KMS-11 (cell line): ENCODE measurements around the gene BTN1A1.

Experiments
- H2AFZ ChIP-seq: fragments of 200-600 bp; sonication (generic); 2 replicates; pipeline ENCODE4 v1.6.1; 2016; ENCODE audit warnings: antibody characterized with exemption, mixed run types, low read depth
- H3K27ac ChIP-seq: fragments of 200-600 bp; sonication (generic); 2 replicates; pipeline ENCODE4 v1.6.1; 2016; ENCODE audit warnings: mild to moderate bottlenecking, mixed run types
- H3K27me3 ChIP-seq: fragments of 200-600 bp; sonication (generic); 2 replicates; pipeline ENCODE4 v1.6.1; 2017; ENCODE audit warnings: mild to moderate bottlenecking, low read depth, mixed run types, moderate library complexity; ENCODE audit not compliant: insufficient read depth
- H3K36me3 ChIP-seq: fragments of 200-600 bp; sonication (generic); 2 replicates; pipeline ENCODE4 v1.6.1; 2017; ENCODE audit warnings: mild to moderate bottlenecking, mixed run types; ENCODE audit not compliant: insufficient read depth
- H3K4me1 ChIP-seq: fragments of 200-600 bp; sonication (generic); 2 replicates; pipeline ENCODE4 v1.6.1; 2016; ENCODE audit warnings: mild to moderate bottlenecking, low read depth, mixed run types; ENCODE audit not compliant: poor library complexity, severe bottlenecking
- H3K4me2 ChIP-seq: fragments of 200-600 bp; sonication (generic); 2 replicates; pipeline ENCODE4 v1.7.0; 2016; ENCODE audit warnings: mild to moderate bottlenecking, mixed run types
- H3K4me3 ChIP-seq: fragments of 200-600 bp; sonication (generic); IDR thresholded peaks from 2 replicates; pipeline ENCODE4 v1.6.1; 2017; ENCODE audit warnings: low read depth, low read length, mixed read lengths; ENCODE audit not compliant: insufficient read depth
- H3K79me2 ChIP-seq: fragments of 200-600 bp; sonication (generic); 2 replicates; pipeline ENCODE4 v1.6.1; 2016; ENCODE audit warnings: low read depth, mixed run types; ENCODE audit not compliant: insufficient read depth
- H3K9ac ChIP-seq: fragments of 200-600 bp; sonication (generic); 2 replicates; pipeline ENCODE4 v1.6.1; 2016; ENCODE audit warnings: mild to moderate bottlenecking, mixed run types
- H4K20me1 ChIP-seq: fragments of 200-600 bp; sonication (generic); 2 replicates; pipeline ENCODE4 v1.6.1; 2016; ENCODE audit warnings: mild to moderate bottlenecking, mixed run types; ENCODE audit not compliant: insufficient read depth
- CTCF ChIP-seq: fragments of 200-600 bp; sonication (generic); conservative IDR thresholded peaks from 2 replicates; pipeline ENCODE4 v1.6.1; 2017; ENCODE audit warnings: low read depth, mild to moderate bottlenecking, antibody characterized with exemption, low read length, moderate library complexity, mixed read lengths

The BTN1A1 gene

DNA sequence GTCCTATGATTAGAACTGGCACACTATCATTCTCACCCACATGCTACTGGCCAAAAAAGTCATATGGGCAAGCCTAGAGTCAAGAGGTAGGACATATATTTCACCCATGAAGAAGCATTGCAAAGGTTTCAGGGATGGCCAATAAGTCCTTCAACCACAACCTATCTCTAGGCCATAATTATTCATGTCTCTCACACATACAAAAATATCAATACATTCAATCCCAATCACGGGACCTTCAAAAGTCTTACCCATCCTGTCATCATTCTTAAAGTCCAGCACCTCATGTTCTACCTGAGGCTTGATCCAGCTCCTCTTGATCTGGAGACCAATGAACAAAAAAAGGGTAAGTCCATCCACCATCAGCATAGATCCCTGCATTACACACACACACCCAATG lies 12.6 kb upstream of the BTN1A1 start:
- no peaks in the 10 kb centered on the region for H3K27me3 ChIP-seq
- no peaks in the 10 kb centered on the region for H3K79me2 ChIP-seq
- no peaks in the 10 kb centered on the region for H3K4me1 ChIP-seq
- H3K4me2 ChIP-seq: no peak overlapping the region
- H3K4me3 ChIP-seq: no peak overlapping the region
- no peak for TF ChIP-seq CTCF
- no peak overlapping the region for H2AFZ ChIP-seq
- H4K20me1 ChIP-seq: no peaks in the 10 kb centered on the region
- no peak overlapping the region for H3K27ac ChIP-seq
- H3K9ac ChIP-seq: no peak overlapping the region
- no peaks in the 10 kb centered on the region for H3K36me3 ChIP-seq

DNA sequence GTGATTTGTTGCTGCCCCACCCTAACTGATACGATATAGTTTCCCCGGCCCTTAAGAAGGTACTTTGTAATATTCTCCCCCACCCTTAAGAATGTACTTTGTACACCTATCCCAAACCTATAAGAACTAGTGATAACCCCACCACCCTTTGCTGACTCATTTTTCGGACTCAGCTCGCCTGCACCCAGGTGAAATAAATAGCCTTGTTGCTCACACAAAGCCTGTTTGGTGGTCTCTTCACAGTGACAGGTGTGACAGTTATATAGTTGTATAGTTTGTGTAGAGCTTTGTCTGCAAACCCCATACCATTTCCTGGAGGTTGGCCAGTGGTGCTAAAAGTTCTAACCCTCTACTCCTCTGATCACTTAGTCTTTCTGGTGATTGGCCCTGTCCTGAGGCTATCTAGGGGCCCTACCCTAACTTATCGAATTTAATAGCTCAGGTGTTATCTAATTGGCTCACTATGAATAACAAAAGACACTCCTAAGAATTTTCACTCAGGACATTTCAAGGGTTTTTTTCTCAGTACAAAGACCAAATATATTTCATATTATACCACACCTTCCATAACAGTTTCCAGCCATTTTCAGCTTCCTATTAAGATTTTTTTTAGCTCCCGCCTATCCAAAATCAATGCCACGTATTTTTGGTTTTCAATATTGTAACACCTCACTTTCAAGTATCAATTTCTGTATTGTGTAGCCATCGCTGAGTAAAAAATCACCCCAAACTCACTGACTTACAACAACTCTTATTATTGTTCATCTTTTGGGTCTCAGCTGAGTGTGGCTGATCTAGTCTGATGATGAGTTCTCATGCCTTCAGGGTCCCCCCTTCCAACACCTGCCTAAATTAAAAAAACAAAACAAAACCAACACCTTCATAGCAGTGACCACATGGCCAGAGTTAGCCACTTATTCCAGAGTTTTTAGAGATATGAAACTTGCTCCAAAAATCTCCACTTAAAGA lies 9.8 kb upstream of the BTN1A1 start:
- Histone ChIP-seq H3K27me3 (no peaks in the 10 kb centered on the region), H3K4me1 (peaks cover 7% of the 10 kb centered on the region), H3K9ac (no peak overlapping the region), H4K20me1 (no peaks in the 10 kb centered on the region), H3K36me3 (no peaks in the 10 kb centered on the region), H3K4me2 (no peak overlapping the region), H3K79me2 (no peaks in the 10 kb centered on the region), H3K4me3 (no peak overlapping the region), H2AFZ (no peak overlapping the region), H3K27ac (no peak overlapping the region)
- no peak for TF ChIP-seq CTCF

GRCh38 chr6:26491604-26492003 lies 8.5 kb upstream of the BTN1A1 start:
- Histone ChIP-seq H3K4me3 (no peak overlapping the region), H3K36me3 (no peaks in the 10 kb centered on the region), H3K9ac (no peak overlapping the region), H2AFZ (no peak overlapping the region), H3K4me2 (no peak overlapping the region), H3K4me1 (peaks cover 7% of the 10 kb centered on the region), H3K27ac (no peak overlapping the region), H4K20me1 (no peaks in the 10 kb centered on the region), H3K27me3 (no peaks in the 10 kb centered on the region), H3K79me2 (no peaks in the 10 kb centered on the region)
- no peak for TF ChIP-seq CTCF

GRCh38 chr6:26493258-26493657 lies 6.8 kb upstream of the BTN1A1 start:
- no peak overlapping the region for H3K4me3 ChIP-seq
- H3K36me3 ChIP-seq: no peaks in the 10 kb centered on the region
- no peaks in the 10 kb centered on the region for H3K27me3 ChIP-seq
- no peak overlapping the region for H3K4me2 ChIP-seq
- H3K9ac ChIP-seq: no peak overlapping the region
- H2AFZ ChIP-seq: 0 out of 2 replicates have a peak overlapping the region, but pooled peaks have one; percentile 24
- H4K20me1 ChIP-seq: no peaks in the 10 kb centered on the region
- TF ChIP-seq CTCF: no peak
- H3K27ac ChIP-seq: no peak overlapping the region
- H3K4me1 ChIP-seq: peaks cover 7% of the 10 kb centered on the region
- H3K79me2 ChIP-seq: no peaks in the 10 kb centered on the region
